HG03280 (cell line): ENCODE data around the gene ZFYVE28.

ENCODE experiments used
- ATAC-seq: cut with Tn5 transposase; IDR thresholded peaks from one replicate; pipeline ENCODE4 v1.9.1; 2021; ENCODE audit warnings: mild to moderate bottlenecking, moderate library complexity; ENCODE audit not compliant: unreplicated experiment

ZFYVE28 gene

DNA sequence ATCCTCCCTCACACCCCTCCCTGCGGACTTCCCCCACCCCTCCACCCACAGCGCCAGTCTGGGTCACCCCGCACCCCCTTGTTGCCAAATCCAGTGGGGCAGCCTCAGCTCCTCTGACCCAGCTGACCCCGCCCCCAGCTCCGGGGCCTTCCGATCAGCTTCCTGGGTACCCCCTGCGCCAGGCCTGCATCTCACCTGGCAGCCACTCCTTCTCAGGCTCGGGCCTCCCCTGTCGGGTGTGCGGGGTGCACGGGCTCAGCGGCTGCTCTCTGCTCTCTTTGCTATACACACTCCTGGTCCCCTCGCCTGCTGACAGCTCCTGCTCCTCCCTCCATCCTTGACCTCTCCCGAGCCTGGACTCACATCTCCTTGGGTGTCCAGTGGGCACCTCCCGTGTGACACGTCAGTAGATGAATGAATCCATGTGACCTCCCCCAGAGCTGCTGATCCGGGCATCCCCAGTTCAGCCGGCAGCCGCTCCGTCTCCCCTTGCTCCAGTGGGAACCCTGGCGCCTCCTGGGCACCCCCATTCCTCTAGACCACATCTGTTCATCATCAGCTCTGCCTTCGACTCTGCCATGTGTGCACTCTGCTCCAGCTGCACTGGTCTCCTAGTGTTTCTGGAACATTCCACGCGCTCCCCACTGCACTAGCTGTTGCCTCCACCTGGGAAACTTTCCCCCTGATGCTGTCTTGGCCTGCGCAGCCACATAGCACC, 10.2 kb upstream of the ZFYVE28 start:
- ATAC-seq: no peak

DNA sequence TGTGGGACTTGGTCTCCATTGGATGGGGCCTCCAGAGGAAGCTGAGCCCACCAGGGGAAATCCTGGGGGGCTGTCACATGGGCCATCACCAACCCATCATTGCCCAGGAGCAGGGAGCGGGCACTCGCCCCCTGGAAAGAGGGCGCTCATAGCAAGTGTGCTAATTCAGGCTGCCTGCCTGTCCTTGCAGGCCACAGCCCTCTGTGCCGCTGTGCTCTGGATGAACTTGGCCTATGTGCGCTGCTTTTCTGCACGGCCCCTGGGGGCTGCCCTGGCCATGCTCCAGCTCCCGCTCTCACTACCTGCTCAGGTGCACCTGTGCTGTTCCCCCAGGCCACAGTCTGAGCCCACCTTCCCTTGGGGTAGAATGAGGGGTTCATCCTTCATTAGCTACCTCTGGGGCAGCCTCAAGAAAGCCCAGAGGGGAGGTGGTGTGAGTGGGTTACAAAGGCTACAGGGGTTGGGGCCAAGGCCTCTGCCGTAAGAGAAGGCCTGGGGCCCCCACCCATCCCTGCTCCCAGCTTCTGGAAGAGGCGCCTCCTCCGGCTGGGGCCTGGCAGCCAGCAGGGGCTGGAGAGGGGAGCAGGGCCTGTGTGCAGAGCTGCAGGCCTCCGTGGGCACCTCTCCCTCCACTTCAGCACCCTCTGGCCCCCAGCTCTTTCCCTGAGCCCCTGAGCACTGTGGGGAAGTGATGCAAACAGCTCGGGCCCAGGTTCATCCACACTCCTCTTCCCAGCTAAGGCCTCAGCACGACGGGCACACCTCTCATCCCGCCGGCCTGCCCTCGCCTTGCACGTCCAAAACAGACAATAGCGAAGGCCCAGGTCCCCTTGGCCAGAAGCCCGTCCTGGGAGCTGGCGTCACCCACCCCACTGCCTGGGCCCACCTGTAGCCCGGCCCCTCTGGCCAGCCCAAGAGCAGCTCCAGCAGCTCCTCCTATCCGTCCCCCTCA, 9.2 kb upstream of the ZFYVE28 start:
- ATAC-seq: no peak

DNA sequence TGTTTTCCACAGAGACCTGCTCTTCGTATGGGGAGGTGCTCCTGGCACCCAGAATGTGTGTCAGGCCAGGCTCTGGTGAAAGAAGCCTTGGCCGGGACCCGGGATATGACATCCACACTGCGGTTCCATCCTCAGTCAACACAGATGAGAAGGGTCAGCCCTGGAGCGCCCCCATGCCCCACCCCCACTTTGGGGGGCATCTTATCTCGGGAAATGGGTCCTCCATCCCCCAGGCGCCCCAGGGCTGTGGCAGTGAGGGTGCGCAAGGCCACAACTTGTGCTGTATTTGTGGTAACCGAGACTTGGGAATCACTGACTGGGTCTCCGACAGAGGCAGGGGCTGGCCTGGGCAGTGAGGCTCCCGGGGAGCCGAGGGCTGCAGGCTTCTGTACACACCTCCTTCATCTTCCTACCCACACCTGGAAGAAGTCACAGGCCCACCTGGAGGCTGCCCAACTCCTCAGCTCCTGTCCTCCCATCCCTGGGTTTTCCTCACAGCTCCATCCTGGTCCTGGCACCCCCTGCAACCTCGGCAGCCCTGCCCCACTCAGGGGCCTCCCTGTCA, 8.3 kb upstream of the ZFYVE28 start:
- no peak for ATAC-seq

DNA sequence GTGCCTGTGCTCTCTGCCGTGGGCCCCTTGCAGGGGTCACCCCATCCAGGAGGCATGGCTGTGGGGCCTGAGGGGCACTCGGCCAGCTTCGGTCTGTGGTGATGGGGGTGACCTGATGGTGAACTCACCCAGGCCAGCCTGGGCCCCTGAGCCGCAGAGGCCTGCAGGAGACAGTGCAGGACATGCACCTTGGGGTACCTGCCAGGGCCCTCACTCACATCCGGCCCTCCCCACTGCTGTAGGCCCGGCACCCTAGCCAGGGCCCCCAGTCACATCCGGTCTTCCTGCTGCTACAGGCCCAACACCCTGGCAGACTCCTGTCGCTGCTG, 7.6 kb upstream of the ZFYVE28 start:
- no peak for ATAC-seq

DNA sequence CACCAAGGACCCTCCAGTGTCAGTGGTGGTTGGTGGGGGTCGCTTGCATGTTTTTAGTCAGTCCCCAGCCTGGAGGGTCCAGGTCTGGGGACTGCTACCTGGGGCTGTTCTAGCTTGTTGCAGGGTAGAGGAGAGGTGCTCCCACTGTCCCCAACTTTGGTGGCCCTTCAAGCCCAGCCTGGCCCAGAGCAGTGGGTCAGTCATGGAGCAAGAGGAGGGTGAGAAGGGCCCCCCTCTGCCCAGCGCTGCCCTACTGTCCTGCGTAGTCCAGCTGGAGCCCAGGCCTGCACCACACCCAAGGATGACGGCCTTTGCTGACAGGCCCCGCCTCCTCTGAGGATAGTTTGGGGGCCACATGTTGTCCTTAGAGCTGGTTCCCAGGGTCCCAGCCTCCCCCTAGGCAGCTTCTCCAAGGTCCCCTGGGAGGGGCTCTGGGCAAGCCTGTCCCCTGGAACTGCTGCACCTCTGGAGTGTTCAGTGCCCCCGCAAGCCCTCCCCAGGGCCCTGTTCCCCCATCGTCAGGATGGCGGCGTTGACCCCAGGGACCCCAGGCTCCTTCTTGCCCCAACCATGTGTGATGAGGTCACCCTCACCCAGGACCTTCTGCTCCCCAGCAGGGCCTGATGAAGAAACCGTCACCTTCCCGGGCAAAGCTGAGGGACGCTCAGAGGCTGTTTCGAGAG, 7.1 kb upstream of the ZFYVE28 start:
- ATAC-seq: no peak

DNA sequence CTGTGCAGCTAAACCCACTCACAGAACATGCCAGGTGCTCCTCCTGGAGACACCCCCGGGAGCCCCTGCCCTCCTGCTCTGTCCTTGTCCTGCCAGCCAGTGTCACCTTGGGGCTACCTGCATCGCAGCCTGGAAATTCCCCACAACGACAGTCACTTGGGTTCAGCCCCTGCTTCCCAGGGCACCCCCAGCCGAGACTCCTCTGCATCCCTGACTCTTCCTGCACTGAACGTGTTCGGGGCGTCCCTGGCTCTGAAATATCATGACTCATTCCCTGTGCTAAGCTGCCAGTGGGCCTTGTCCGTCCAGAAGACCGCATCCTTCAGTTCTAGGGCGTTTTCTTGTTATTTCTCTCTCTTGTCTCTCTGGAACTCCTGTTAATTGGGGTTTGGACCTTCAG, 6.1 kb upstream of the ZFYVE28 start:
- ATAC-seq: no peak

DNA sequence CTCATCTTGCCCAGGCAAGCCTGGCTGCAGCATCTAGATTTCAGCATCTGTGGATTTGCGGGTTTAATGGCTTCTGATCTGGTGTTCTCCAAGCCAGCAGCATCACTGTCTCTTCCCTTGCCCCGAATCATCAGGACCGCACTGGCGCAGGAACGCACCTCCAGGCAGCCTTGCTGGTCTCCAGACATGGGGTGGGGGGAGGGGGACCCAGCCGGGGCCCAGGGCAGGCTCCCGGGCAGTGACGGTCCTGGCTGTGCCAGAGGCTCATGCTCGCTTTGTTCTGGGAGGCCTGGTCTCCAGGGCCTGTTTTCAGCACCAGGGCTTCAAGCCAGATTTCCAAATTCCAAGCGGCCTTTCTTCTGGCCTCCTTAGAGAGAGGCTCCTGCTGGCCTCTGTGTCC, 5.2 kb upstream of the ZFYVE28 start:
- ATAC-seq: no peak

DNA sequence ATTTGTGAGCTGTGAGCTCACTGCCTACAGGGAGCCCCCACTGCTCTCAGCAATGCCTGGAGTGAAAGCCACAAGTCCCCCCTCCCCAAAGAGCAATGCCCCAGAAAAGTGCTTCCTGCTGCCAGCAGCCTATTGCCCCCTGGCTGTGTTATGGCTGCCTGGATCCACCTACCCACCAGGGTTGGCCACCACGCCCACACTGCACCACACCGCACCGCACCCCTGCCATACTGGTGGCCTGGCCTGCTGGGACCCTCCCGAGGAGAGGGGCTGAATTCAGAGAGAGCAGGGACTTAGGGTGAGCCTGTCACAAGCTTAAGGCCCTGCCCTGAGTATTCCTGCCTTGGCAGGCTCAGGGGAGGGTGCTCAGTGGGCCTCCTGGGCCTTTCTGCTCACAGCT, 4.6 kb upstream of the ZFYVE28 start:
- ATAC-seq: no peak

DNA sequence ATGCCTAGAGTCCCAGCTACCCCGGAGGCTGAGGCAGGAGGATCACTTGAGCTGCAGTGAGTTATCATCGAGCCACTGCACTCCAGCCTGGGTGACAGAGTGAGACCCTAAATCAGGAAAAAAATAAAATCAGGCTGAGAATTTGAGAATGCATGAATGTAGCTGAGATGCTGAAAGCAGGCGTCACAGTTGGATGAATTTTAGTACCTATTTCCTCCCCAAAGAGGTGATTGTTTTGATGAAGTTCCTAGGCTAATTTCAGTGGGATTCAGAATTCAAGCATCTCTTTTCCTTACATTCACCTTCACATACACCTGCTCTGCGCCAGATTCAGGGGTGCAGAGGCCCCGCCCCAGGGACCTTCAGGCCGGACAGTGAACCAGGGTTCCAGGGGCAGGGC, 3.5 kb upstream of the ZFYVE28 start:
- no peak for ATAC-seq

DNA sequence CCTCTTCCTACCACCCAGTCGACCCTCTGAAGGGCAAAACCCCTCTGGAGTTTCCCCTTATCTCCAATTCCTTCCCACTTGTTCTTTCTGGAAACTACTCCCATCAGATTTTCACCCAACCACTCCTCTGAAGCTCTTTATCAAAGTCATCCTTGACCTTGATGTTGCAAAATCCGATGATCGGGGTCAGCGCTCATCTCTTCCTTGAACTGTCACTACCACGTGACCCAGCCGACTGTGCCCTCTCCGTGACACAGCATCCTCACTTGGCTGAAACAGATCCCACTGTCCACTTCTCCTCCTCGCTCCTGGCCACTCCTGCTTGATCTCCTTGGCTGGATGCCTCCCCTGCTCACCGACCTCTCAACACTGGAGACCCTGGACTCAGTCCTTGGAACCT, 1.4 kb upstream of the ZFYVE28 start:
- ATAC-seq: no peak

DNA sequence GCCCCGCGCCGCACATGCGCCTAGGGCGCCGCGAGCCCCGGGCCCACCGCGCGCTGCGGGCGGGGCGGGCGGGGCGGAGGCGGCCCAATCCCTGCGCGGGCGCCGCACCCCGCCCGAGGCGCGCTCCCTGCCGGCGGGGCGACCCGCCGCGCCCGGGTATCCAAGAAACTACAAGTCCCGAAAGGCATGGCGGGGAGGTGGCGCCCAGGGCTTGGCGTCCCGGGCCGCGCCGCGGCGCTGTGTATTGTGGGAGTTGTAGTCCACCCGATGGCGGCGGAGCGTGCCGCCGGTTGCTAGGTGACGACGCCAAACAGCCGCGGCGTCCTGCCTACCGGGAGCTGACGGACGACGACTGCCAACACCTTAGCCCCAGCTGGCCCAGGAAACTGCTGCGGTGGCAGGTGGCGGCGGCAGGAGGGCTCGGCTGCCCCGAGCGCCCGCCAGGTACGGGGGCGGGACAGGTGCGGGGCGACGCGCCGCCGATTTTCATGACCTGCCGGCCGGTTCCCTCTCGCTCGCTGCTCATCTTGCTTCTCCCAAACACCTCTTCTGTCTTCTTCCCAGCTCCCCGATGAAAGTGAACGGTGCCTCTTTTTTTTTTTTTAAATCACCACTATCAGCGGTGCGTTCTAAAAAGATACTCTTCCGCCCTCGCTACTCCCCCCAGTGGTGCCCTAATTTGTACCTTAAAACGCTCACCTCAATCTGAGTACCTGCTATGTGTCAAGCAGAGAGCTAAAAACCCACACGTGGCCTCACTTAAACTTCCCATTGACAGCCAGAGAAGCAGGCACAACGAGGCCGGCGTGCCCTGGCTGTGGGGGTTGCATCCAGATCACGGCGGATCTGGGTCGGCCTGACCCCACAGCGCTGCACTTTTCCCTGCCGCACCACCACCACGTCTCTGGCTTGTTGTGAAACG, 466 bp upstream of the ZFYVE28 start, which contains the start of gene CFAP99:
Gene CFAP99 (plus strand): TSS at position 306 of the 922 bp plus-strand sequence.
- ATAC-seq: peak; percentile 89

DNA sequence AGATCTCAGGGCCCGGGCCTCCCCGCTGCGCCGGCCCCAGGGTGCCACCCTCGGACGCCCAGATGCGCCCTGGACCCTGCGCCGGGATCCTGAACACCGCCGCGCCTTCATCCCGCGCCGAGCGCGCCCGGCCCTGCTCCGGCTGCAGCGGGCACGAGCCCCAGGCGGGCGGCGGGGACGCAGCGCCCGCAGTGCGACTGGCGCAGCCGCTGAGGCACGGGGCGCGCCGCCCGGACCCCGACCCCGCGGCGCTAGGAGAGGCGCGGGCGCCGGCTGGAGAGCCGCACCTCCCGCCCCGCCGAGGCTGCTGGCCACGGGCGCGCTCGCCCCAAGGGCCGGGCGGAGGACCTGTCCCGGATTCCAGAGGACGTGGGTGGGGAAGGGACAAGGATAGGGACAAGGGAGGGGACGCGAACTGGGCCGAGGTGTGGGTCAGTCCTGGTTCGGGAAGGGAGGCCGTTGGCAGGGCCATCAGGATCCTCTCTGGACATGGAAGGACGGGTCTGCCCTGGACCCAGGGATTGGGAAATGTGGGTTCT, 1.1 kb downstream of the ZFYVE28 start:
- no peak for ATAC-seq

DNA sequence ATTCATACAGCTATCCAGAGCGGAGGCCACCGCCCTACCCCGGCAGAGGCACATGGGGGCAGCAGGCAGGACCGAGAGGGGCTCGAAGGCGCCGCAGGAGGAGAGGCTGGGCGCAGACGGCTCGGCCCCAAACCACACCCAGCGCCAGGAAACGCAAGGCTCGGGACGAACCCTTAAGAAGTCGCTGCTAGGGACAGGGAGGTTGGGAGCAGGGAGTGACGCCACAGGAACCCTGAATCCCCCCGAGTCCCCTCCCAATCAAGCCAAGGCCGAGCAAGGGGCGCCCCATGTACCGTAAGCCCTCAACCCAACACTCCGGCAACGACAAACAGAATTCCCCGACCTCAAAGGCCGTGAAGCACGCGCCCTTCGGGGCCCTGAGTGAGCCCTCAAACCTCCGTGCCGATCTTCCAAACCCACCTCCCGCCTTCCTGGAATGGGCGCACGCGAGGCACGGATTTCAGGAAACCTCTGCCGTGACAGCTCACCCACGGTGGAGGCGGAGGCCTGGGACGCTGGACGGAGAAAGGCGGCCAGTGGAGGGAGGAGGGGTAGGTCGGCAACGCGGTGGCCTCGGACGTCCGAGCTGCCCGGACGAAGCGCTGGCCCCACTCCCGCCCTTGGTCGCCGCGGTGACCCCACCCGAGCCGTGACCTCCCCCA, 1.8 kb downstream of the ZFYVE28 start:
- no peak for ATAC-seq

DNA sequence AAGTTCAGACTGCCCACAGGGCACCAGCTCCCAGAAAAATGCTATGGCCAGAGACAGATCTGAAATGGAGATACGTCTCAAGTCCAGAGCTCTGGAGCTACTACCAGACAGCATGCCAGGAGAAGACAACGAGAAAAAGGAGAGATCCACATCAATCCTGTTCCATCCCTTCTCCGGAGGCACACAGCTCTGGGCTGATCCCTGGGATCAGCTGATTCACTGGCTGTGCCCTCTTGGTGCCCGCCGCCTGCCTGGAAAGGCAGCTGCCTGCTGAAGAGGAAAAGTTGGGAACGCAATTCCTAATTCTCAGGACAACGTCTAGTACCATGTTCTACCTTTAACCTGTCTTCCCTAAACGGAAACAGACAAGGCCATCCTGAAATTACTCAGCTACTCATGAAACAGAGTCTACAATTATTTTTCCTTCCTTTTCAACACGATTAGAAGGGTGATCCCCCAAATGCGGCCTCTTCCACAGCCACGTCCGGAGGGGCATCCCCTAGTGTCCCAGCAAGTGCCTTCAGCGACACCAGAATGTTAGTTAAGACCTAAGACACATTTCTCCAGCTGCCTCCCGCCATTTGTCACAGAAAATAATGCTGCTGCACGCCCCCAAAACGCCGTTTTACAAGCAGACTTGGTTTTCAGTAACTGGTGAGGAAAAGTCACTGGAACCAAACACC, 2.4 kb downstream of the ZFYVE28 start:
- no peak for ATAC-seq

DNA sequence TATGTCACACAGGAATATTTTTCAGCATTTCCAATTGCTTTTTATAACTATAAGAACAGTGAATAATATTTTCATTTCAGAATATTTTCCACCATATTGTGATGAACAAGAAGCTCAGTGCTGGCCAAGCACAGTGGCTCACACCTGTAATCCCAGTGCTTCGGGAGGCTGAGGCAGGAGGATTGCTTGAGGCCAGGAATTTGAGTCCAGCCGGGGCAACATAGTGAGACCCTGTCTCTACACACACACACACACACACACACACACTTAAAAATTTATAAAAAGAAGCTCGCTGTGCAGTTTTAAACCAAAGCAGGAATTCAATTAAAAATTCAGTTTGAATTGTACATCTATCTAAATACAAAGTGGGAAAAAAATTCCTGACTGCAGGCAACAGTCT, 3.2 kb downstream of the ZFYVE28 start:
- no peak for ATAC-seq

DNA sequence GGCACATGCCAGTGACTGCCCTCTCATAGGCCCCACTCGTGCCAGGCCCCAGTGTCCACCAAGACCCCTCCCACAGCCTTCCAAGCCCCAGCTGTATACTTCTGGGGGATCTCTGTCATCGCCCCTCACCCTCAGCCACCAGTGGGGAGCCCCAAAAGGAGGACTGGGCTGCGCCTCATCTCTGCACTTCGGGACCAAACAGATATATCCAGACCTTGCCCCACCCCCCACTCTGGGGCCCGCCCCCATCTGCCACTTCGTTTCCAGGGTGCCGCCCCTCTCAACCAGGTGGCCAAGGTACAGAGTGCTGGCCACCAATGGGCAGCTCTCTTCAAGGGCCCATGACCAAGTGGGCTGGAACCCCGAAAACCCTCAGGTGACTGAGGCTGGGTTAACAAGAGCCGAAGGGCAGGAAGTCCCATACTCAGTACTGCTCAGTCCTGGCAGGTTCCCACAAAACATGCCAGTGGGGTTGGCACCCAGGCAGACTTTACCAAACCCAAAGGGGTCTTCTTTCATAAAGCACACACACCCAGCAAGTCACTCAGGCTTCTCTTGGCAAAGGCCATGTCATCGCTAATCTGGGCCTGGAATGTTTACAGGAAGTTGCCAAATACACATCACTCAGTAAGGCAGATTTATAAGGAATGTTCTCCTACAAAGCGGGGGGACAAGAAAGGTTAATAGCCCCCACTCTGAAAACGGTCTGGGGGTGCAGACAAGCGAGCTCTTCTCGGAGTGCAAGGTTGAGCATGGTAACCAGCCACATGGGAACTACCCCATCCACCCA, 4.4 kb downstream of the ZFYVE28 start:
- no peak for ATAC-seq

DNA sequence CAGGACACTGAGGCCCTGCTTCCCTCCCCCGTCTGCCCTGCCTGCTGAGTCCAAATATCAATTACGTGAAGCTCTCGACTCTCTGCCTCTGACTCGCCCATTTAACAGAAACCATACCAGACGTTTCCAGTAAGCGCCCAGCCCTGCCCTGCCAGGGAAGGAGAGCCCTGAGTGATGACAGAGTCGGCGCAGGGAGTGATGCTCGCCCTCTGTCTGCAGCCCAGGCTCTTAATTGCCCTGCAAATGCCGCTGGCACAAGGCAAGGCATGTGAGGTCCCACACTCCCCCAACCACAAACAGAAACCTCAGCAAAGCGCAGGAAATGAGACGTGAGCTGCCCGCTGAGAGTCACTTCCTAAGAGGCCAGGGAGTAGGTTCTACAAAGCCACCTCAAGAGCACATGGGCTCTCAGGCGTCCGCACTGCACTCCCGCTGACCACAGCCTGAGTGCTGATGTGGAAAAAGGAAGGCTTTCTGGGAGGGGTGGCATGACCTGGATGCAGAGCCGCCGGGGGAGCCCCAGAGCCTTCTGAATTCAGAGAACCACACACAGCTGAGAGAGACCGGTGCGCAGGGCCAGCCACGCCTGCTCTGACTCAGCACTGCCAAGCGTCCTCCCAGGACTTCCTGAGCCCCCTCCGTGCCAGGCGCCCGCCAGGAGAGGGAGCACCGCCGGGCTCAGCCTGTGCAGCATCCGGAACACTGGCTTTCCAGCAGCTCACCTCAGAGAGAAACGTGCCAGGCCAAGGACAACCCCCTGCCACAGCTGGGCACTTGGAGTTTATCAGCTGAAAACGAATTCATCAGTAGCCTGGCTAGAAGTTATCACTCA, 5.3 kb downstream of the ZFYVE28 start:
- ATAC-seq: peak; percentile 51
